ENCODE results near the gene UBE2Z. TPM values are rescaled to one million over a fixed set of nuclear protein-coding genes. Genes with fewer than 3 reads are reported as not detected.

The UBE2Z gene
- total and polyA plus RNA-seq, 2 donors (not counting 3 experiments of a cell fraction or from before 2014, with no cell fraction given): 104 to 117 TPM

- Histone ChIP-seq H4K20me1 (replicated peaks; ENCODE audit: control insufficient read depth, extremely low read depth, insufficient read depth, low read length) (no peaks in the 10 kb centered on the region), H3K9ac (replicated peaks; ENCODE audit: extremely low read depth, insufficient read depth, low read length) (no peak overlapping the region), H3K79me2 (ENCODE audit: control insufficient read depth, insufficient read depth, low read length) (no peaks in the 10 kb centered on the region), H3K36me3 (ENCODE audit: control insufficient read depth in 2 of 2, extremely low read depth in 1 of 2, insufficient read depth in 2 of 2, low read length in 2 of 2) (no peaks in the 10 kb centered on the region), H2AFZ (ENCODE audit: low read depth, low read length) (no peak overlapping the region), H3K4me1 (ENCODE audit: control insufficient read depth, extremely low read depth, insufficient read depth, low read length) (peaks cover 18% of the 10 kb centered on the region), H3K9me3 (replicated peaks; ENCODE audit: control insufficient read depth, insufficient read depth, low read length) (no peaks in the 10 kb centered on the region), H3K4me3 (replicated peaks in 1 of 3; ENCODE audit: insufficient read depth in 1 of 3, low read depth in 1 of 3, low read length in 3 of 3) (no peak overlapping the region), H3K9me1 (replicated peaks; ENCODE audit: control insufficient read depth, extremely low read depth, insufficient read depth, low read length) (no peaks in the 10 kb centered on the region), H3K4me2 (ENCODE audit: insufficient read depth, low read length) (no peak overlapping the region), H3K27me3 (ENCODE audit: control insufficient read depth in 2 of 2, insufficient read depth in 2 of 2, low read length in 2 of 2) (no peaks in the 10 kb centered on the region), H3K27ac (ENCODE audit: insufficient read depth, low read depth, low read length) (no peak overlapping the region)
- FAIRE-seq: no peak
- TF ChIP-seq POLR2AphosphoS5 (IDR thresholded peaks at IDR 0.05; ENCODE audit: insufficient read depth, low read depth, low read length) (no peak), EZH2 (IDR thresholded peaks at IDR 0.05; ENCODE audit: borderline replicate concordance, low read depth, low read length, severe bottlenecking) (no peak), MYC (IDR thresholded peaks at IDR 0.05; ENCODE audit: low read depth, low read length) (no peak), JUN (IDR thresholded peaks at IDR 0.05; ENCODE audit: borderline replicate concordance, insufficient read depth, insufficient read length, low read depth) (no peak), GATA2 (IDR thresholded peaks at IDR 0.05; ENCODE audit: insufficient read depth, insufficient read length, low read depth, low read length) (no peak), POLR2A (IDR thresholded peaks at IDR 0.05; ENCODE audit: low read depth, low read length) (no peak), FOS (IDR thresholded peaks at IDR 0.05; ENCODE audit: borderline replicate concordance, insufficient read depth, low read length) (no peak)
- TF ChIP-seq, protein P1, sequence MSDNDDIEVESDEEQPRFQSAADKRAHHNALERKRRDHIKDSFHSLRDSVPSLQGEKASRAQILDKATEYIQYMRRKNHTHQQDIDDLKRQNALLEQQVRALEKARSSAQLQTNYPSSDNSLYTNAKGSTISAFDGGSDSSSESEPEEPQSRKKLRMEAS (IDR thresholded peaks at IDR 0.05; ENCODE audit: insufficient read depth, insufficient read length): no peak
- TF ChIP-seq, protein P2, sequence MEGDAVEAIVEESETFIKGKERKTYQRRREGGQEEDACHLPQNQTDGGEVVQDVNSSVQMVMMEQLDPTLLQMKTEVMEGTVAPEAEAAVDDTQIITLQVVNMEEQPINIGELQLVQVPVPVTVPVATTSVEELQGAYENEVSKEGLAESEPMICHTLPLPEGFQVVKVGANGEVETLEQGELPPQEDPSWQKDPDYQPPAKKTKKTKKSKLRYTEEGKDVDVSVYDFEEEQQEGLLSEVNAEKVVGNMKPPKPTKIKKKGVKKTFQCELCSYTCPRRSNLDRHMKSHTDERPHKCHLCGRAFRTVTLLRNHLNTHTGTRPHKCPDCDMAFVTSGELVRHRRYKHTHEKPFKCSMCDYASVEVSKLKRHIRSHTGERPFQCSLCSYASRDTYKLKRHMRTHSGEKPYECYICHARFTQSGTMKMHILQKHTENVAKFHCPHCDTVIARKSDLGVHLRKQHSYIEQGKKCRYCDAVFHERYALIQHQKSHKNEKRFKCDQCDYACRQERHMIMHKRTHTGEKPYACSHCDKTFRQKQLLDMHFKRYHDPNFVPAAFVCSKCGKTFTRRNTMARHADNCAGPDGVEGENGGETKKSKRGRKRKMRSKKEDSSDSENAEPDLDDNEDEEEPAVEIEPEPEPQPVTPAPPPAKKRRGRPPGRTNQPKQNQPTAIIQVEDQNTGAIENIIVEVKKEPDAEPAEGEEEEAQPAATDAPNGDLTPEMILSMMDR (IDR thresholded peaks at IDR 0.05; ENCODE audit: extremely low read depth in 1 of 2, insufficient read depth in 1 of 2, low read depth in 1 of 2, low read length in 2 of 2): no peak
- ChIA-PET POLR2A (no interaction called here), CTCF (interaction anchor here (0.9 to 20.8 kb wide), 6 partner anchors 9 to 191 kb away, joined by 3 to 1186 read pairs (median 6); partner anchors contain the start of gene TTLL6)
- no peak for DNase-seq (ENCODE audit: low read depth, low spot score)
- intact Hi-C loops (cut with micrococcal nuclease): no loop called here
- dilution Hi-C loops (cut with MboI; ENCODE audit: extremely low pct_ligation_motif_present, low sequenced_read_pairs): no loop called here
- BruUV-seq (replicated peaks): no TSS peak
Observed at GRCh38 chr17:48869821-48870318, 38.3 kb upstream of the UBE2Z start.

Data from endothelial cell of umbilical vein (primary cell).